Brain microvascular endothelial cell (primary cell): ENCODE results near the gene ACSM3.

Experiments used
- DNase-seq: peaks from one replicate; pipeline ENCODE4 v3.0.0-alpha.2; 2020
- H3K27ac ChIP-seq: fragments of 250-450 bp; sonication (Bioruptor Pico); 2 replicates; pipeline ENCODE4 v1.5.1; 2020; ENCODE audit warnings: mild to moderate bottlenecking, moderate library complexity
- H3K27me3 ChIP-seq: fragments of 250-450 bp; sonication (Bioruptor Pico); replicated peaks from 2 replicates; pipeline ENCODE4 v1.5.1; 2020; ENCODE audit warnings: mild to moderate bottlenecking
- H3K36me3 ChIP-seq: fragments of 250-450 bp; sonication (Bioruptor Pico); replicated peaks from 2 replicates; pipeline ENCODE4 v1.5.1; 2020; ENCODE audit warnings: mild to moderate bottlenecking
- H3K4me3 ChIP-seq: 2 replicates; pipeline ENCODE4 v1.5.1; 2011; ENCODE audit warnings: low read depth, mild to moderate bottlenecking, control low read depth, low read length, moderate library complexity
- in situ Hi-C: cut with HindIII; loops from 2 replicates; pipeline ENCODE4 v1.10.0; 2017; ENCODE audit warnings: low sequenced_read_pairs, low pct_ligation_motif_present
- TF ChIP-seq, protein P1 (sequence below): IDR thresholded peaks from 2 replicates; pipeline ENCODE4 v1.5.1; 2011; ENCODE audit warnings: low read depth, mild to moderate bottlenecking, moderate library complexity, low read length, control low read depth, inconsistent platforms; ENCODE audit errors: missing control alignments

ACSM3 gene

DNA sequence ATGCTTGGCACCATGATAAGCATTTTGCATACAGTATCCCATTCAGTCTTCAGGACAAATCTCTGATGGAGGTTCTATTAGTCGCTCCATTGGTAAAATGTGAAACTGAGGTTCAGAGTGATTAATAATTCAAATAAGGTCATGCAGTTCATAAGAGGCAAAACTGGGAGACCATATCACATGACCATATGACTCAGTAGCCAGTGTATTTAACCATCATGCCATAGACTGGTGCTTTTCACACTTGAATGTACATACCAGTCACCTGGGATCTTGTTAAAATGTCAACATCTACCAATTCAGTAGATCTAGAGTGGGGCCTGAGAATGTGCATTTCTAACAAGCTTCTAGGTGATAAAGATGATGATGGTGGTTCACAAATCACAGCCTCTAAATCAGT, 4.3 kb downstream of the ACSM3 start:
- H3K4me3 ChIP-seq: no peak overlapping the region
- in situ Hi-C loops: no loop called here
- TF ChIP-seq, protein P1, sequence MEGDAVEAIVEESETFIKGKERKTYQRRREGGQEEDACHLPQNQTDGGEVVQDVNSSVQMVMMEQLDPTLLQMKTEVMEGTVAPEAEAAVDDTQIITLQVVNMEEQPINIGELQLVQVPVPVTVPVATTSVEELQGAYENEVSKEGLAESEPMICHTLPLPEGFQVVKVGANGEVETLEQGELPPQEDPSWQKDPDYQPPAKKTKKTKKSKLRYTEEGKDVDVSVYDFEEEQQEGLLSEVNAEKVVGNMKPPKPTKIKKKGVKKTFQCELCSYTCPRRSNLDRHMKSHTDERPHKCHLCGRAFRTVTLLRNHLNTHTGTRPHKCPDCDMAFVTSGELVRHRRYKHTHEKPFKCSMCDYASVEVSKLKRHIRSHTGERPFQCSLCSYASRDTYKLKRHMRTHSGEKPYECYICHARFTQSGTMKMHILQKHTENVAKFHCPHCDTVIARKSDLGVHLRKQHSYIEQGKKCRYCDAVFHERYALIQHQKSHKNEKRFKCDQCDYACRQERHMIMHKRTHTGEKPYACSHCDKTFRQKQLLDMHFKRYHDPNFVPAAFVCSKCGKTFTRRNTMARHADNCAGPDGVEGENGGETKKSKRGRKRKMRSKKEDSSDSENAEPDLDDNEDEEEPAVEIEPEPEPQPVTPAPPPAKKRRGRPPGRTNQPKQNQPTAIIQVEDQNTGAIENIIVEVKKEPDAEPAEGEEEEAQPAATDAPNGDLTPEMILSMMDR: no peak
- DNase-seq: no peak
- no peaks in the 10 kb centered on the region for H3K36me3 ChIP-seq
- H3K27me3 ChIP-seq: no peaks in the 10 kb centered on the region
- H3K27ac ChIP-seq: no peak overlapping the region

DNA sequence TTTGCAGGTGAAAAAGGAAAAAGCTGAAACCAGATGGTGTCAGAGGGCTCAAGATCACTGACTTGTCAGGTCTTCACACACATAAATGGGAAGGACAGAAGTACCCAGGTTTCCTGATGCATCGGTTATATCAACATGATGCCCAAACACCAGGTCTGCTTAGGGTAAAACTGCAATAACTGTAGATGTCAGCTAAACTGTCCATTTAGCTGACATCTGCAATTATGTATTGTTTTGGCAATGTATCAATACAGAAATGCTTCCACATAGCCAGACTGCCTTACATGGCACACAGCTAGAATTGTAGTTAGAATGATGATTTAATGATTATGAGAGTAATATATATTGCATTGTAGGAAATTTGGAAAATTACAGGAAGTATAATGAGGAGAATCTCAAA, 5.0 kb downstream of the ACSM3 start:
- in situ Hi-C loops: no loop called here
- TF ChIP-seq, protein P1: no peak
- DNase-seq: no peak
- no peaks in the 10 kb centered on the region for H3K36me3 ChIP-seq
- H3K4me3 ChIP-seq: no peak overlapping the region
- no peaks in the 10 kb centered on the region for H3K27me3 ChIP-seq
- no peak overlapping the region for H3K27ac ChIP-seq

DNA sequence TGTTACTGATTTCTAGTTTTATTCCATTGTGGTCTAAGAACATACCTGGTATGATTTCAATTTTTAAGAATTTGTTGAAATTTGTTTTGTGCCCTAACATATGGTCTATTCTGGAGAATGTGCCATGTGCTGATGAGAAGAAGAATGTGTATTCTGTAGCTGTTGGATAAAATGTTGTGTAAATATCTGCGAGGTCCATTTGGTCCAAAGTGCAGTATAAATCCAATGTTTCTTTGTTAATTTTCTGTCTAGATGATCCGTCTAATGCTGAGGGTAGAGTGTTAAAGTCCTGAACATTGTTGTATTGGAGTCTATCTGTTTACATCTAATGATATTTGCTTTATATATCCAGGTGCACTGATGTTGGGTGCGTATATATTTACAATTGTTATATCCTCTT, 9.9 kb downstream of the ACSM3 start:
- Histone ChIP-seq H3K27ac (no peak overlapping the region), H3K27me3 (no peaks in the 10 kb centered on the region), H3K36me3 (no peaks in the 10 kb centered on the region), H3K4me3 (no peak overlapping the region)
- DNase-seq: no peak
- in situ Hi-C loops: no loop called here
- TF ChIP-seq, protein P1: no peak

DNA sequence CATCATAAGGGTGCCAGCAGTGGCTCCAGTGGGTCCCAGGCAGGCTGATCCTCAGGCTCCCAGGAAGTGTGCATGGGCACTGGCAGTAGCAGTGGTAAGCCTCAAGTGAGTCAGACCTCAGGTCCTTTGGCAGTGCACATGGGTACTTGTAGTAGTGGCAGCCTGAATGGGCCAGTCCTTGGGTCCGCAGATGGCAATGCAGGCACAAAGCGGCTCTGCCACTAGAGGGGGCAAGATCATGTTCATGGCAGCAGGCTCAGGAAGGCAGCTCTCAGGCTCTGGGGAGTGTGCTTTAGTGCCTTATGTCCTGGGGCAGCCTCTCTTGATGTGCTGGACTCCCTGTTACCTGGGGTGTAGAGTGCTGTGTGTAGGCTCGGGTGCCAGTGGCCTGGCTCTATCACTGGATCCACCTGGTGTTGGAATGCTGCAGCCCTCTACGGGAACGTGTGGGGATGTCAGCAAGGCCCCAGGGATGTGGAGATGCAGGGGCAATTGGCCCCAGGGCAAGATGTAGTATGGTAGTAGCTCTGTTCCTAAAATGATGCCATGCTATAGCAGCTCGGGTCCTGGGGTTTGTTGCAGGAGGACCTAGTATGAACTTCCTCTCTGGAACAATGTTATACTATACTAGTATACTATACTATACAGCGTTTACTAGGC, 11.0 kb downstream of the ACSM3 start:
- no peaks in the 10 kb centered on the region for H3K27me3 ChIP-seq
- no peaks in the 10 kb centered on the region for H3K36me3 ChIP-seq
- no peak overlapping the region for H3K27ac ChIP-seq
- TF ChIP-seq, protein P1: peak; percentile 95
- no peak overlapping the region for H3K4me3 ChIP-seq
- in situ Hi-C loops: no loop called here
- peak; percentile 76 for DNase-seq

DNA sequence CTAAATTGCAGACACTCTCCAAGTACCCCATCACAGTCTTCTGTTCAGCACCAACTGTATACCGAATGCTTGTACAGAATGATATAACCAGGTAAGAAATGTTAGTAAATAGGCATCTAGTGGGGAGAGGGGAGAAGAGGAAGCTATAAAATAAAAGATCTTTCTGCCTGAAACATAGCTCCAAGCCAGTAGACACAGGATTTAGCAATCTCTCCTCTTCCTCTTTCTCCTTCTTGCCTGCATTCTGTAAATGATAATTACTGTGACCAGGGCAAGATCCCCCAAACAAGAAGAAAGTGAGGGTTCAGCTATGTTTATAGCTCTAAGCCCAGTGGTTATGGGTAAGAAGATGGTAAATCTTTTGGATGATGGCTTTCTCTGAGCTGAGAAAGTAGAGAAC, 17.9 kb downstream of the ACSM3 start:
- no peak for DNase-seq
- in situ Hi-C loops: no loop called here
- no peak overlapping the region for H3K4me3 ChIP-seq
- no peak overlapping the region for H3K27ac ChIP-seq
- no peaks in the 10 kb centered on the region for H3K27me3 ChIP-seq
- TF ChIP-seq, protein P1: no peak
- H3K36me3 ChIP-seq: no peaks in the 10 kb centered on the region

DNA sequence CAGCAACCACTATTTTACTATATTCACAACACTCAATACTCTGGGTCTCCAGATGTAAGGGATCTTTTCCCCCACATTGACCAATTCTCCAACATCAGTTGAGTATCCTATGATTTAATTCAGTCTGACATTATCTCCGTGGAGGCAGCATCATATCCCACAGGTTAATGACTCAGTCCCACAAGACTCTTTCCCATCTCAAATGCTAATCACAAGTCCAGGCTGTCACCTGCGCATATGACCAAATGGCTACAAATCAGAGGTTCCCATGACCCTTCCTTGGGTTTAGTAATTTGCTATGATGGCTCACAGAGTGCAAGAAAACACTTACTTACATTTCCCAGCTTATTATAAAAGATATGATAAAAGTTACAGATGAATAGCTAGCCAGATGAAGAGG, 18.7 kb downstream of the ACSM3 start:
- DNase-seq: no peak
- H3K27me3 ChIP-seq: no peaks in the 10 kb centered on the region
- H3K36me3 ChIP-seq: no peaks in the 10 kb centered on the region
- TF ChIP-seq, protein P1: no peak
- in situ Hi-C loops: no loop called here
- no peak overlapping the region for H3K27ac ChIP-seq
- H3K4me3 ChIP-seq: no peak overlapping the region
